IPS DF 19.7 (cell line): ENCODE results near the gene CCDC183.
"Not testable (repeated sequence)": the region's sequence is repeated elsewhere in the genome, so short reads cannot be mapped to it uniquely, and the experiment has no call there.

Source experiments
- DNase-seq: peaks from one replicate; pipeline ENCODE4 v3.0.0-alpha.2; 2013; ENCODE audit warnings: low read depth, low spot score

Gene CCDC183

DNA sequence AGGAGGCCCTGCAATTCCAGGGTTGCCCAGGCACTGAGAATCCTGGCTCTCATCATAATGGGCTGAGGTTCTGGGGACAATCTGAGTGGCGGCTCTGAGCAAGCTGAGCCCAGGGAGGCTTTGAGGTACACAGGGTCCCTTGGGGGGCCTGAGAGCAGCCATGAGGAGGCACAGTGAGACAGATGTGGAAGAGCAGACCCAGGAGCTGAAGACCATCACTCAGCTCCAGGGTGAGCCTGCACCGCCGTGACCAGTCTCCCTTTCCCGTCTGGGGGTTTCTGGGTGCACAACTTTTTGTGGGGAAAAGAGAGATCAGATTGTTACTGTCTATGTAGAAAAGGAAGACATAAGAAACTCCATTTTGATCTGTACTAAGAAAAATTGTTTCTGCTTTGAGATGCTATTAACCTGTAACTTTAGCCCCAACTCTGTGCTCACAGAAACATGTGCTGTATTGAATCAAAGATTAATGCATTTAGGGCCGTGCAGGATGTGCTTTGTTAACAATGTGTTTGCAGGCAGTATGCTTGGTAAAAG, at the start of gene CCDC183:
CCDC183 (plus strand) TSS at position 101 of the 537 bp plus-strand sequence; CDS start at position 161, 60 bp downstream.
- no peak for DNase-seq

- DNase-seq, result no peak
Observed at GRCh38 chr9:136746621-136747020, 49.5 kb upstream of the CCDC183 start.

- DNase-seq, result no peak
Observed at GRCh38 chr9:136747161-136748060, 48.7 kb upstream of the CCDC183 start.

- DNase-seq, result no peak
Observed at GRCh38 chr9:136748201-136748600, 47.9 kb upstream of the CCDC183 start, which contains the start of gene LCN6. TSS of gene LCN6 (minus strand) at chr9:136748525. CDS start at chr9:136748483, 42 bp downstream.

- DNase-seq, result no peak
Observed at GRCh38 chr9:136748666-136749611, 47.2 kb upstream of the CCDC183 start.

DNA sequence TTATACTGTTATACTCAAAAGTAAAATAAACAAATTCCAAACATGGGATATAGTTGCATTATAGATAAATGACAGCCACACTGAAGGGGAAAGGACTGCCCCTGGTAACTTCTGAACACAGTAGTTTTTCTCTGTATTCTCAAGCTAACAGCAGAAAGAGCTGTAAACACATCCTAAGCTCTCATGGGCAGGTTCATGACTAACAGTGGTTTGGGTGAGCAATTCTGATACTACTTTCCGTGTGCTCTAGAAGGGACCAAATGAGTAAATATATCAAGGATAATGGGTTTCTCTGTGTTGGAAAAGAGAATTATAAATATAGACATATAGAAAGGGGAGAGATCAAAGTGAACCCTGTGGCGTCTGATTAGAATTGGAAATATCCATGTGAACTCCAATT, 45.6 kb upstream of the CCDC183 start:
- no peak for DNase-seq

DNA sequence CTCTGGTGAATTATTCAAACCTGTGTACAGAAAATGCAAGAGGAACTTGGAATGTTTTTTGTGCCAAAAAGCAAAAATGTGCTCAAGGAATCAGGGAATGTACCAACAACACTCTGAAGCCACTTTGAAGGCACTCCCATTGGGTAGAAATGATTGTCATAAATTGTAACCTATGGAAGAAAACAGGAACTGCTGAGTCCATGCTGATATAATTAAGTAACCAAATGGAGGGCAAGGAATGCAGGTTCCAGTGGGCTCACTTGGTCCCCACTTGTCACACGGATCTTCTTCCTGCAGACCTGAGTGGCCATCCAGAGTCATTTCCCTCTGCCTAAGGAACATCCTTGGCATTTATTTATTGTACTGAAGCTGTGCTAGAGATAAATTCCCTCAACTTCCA, 44.9 kb upstream of the CCDC183 start:
- DNase-seq, result no peak

DNA sequence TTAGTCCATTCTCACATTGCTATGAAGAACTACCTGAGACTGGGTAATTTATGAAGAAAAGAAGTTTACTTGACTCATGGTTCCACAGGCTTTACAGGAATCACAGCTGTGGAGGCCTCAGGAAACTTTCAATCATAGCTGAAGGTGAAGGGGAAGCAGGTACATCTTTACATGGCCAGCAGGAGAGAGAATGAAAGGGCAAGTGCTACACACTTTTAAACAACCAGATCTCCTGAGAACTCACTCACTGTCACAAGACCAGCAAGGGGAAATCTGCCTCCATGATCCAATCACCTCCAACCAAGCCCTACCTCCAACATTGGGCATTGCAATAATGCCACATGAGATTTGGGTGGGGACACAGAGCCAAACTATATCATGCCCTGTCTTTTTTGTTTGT, 44.3 kb upstream of the CCDC183 start:
- DNase-seq, result no peak

GRCh38 chr9:136753371-136754058, 42.6 kb upstream of the CCDC183 start:
- no peak for DNase-seq

DNA sequence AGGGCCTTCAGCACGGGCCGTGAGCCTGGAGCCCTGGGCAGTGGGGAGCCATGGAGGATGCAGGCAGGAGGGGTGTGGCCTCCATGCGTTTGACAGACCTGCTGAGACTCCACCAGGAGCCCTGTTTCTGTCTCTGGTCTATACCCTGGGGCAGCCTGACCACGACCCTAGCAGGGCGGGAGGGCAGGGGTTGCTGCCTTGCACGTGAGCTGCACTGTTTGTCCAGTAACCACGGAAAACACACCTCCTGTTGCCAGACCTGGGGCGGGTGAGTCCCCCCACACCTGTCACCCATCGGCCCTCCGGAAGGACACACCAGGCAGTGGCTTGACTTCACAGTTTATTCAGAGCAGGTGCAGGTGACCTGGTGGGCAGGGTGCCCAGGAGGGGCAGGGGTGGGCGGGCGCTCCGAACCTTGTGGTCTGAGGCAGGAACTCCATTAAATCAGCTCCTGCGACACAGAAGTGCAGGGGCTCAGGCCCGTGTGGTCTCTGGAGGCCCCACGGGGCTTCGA, 42.0 kb upstream of the CCDC183 start:
- DNase-seq, result no peak

DNA sequence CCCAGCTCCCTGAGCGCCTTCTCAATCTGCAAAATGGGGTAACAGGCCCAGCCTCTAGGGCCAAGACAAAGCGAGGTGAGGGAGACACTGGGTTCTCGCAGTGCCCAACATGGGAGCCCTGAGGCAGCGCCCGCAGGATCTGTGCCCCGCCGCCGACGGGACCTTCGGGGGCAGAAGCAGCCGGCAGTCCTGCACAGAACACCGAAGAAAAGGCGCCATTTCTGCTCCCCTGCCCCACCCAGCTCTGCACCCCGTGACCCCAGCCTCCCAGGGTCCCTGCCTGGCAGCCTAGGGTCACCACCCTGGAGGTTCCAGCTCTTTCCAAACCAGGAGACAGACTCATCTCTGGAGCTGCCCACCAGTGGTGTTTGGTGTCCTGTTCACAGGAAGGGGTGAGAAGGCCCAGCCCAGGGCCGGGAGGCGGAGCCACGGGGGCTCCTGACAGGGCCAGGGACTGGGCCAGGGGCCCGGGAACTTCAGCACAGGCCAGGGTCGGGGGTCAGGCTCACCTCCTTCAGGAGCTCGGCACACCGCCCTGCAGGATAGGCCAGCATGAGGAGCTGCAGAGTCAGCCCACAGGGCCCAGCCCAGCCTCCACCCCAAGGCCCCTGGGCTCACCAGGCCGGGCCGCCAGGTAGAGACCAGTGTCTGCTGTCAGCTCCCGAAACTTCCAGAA, 41.4 kb upstream of the CCDC183 start:
- no peak for DNase-seq

DNA sequence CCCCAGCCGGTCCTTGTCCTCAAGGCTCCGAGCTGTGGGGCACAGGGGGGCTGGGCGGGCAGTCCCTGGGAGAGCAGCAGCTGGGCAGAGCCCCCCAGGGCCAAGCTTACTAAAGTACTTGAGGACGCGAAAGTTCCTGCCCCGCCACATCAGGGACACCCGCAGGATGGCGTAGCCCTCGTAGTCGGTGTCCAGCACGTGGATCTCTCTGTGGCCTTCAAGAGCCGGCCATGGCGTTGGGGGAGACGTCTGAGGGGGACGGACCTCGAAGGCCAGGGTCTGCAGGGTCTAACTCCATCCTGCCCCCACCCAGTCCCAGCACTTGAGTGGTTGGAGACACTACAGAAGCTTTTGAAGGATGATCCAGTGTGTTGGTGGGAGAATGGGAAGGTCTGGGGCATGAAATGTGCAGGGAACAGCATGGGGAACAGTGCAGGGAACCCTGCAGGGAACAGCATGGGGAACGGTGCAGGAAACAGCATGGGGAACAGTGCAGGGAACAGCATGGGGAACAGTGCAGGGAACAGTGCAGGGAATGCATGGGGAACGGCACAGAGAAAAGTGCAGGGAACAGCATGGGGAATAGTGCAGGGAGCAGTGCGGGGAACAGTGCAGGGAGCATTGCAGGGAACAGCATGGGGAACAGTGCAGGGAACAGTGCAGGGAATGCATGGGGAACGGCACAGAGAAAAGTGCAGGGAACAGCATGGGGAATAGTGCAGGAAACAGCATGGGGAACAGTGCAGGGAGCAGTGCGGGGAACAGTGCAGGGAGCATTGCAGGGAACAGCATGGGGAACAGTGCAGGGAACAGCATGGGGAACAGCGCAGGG, 40.6 kb upstream of the CCDC183 start:
- DNase-seq, result not testable (repeated sequence)

DNA sequence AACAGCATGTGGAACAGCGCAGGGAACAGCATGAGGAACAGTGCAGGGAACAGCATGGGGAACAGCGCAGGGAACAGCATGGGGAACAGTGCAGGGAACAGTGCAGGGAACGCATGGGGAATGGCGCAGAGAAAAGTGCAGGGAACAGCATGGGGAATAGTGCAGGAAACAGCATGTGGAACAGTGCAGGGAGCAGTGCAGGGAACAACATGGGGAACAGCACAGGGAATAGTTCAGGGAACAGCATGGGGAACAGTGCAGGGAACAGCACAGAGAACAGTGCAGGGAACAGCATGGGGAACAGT, 40.1 kb upstream of the CCDC183 start:
- no peak for DNase-seq

DNA sequence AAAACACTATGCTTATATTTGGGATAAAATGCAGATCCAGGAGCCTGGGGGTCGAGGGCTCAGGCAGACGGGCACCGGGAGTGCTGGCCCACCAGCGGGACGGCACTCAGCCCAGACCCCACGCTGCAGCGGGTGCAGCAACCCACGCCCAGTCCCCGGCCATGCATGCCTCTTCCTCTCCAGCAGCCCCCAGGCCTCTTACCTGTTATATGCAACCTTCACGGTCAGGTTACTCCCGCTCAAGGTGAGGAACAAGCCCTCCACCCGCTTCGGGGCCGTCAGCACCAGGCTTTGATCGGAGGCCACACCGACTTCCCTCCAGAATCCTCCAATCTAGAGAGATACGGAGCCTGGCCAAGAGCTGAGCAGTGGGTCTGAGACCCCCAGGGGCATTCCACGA, 39.3 kb upstream of the CCDC183 start:
- DNase-seq, result no peak

DNA sequence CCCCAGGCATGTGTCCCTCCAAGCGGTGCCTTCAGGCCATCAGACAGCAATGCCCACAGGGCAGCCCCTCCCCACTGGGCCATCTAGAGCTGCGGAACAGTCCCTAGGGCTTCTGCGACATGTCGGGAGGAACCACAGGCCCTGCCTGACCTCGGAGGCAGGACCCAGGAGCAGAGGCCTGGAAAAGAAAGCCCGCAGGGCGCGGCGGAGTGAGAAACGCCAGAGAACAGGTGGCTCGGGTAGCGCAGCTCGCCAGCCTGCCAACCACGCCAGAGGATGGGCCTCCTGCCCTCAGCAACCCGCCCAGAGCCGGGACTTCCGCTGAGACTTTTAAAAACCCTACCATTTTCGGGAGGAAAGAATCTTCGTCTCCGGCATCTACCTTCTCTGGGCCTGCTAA, 38.8 kb upstream of the CCDC183 start:
- no peak for DNase-seq

DNA sequence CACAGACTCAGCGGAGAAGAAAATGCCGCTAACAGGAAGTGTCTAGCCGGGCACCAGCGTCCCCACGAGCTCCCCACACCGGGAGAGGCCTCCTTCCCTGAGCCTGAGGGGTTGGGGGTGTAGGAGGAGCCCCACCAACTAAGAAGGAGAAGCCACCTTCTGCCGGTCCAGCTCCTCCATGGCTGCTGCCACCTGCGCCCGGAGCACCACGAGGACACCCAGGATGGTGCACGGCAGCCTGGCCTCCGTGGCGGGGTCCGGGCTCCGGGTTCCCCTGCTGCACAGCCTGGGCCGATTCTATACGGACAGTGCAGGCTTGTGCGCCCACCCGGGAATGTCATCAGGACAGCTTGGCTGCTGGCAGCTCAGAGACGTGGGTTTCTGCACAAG, 38.4 kb upstream of the CCDC183 start:
- DNase-seq, result no peak

DNA sequence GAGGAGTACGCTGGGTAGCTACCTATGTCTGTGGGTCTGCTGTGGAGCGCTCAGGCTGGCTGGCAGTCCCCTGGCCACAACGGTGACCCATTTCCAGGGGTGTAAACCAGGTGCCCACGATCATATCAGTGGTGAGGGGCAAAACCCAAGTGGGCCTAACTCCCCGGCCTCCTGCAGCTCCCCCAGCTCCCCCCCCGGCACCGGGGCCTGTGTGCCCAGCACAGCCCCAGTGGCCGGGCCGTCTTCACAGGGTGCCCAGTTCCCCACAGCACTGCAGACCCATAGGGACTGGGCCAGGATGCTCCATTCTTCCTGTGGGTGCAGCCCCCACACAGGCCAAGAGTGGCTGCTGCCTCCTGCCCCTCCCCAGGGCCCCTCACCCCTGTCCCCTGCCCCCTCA, 37.1 kb upstream of the CCDC183 start:
- no peak for DNase-seq

- no peak for DNase-seq
Observed at GRCh38 chr9:136759436-136760325, 36.5 kb upstream of the CCDC183 start.

- DNase-seq, result no peak
Observed at GRCh38 chr9:136760424-136760823, 35.7 kb upstream of the CCDC183 start.
